Measurements from ENCODE around the gene ALDH1B1.

DNA sequence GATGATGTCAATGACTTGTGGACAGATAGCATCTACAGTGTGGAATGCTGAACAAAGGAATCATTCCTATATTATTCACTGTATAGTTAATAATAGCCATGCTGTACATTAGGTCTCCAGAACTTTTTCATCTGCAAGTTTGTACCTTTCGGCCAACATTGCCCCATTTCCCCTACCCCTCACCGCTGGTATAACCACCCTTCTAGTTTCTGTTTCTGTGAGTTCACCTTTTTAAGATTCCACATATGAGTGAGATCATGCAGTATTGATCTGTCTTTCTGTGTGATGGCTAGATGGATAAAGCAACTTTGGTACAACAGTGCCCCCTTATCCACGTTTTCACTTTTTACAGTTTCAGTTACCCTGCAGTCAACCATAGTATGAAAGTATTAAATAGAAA, 18.8 kb upstream of the ALDH1B1 start:
- TF ChIP-seq, protein P1, sequence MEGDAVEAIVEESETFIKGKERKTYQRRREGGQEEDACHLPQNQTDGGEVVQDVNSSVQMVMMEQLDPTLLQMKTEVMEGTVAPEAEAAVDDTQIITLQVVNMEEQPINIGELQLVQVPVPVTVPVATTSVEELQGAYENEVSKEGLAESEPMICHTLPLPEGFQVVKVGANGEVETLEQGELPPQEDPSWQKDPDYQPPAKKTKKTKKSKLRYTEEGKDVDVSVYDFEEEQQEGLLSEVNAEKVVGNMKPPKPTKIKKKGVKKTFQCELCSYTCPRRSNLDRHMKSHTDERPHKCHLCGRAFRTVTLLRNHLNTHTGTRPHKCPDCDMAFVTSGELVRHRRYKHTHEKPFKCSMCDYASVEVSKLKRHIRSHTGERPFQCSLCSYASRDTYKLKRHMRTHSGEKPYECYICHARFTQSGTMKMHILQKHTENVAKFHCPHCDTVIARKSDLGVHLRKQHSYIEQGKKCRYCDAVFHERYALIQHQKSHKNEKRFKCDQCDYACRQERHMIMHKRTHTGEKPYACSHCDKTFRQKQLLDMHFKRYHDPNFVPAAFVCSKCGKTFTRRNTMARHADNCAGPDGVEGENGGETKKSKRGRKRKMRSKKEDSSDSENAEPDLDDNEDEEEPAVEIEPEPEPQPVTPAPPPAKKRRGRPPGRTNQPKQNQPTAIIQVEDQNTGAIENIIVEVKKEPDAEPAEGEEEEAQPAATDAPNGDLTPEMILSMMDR (conservative IDR thresholded peaks at IDR 0.05) = no peak
- no peak for TF ChIP-seq ZFX (IDR thresholded peaks at IDR 0.05)
